ENCODE measurements around the gene PRRT1.

GRCh38 chr6:32116674-32117073, 35.1 kb downstream of the PRRT1 start:
- peak in 2 of 7 experiments; percentile 19 to 21 for TF ChIP-seq CTCF (IDR thresholded peaks at IDR 0.05)
- no peak for TF ChIP-seq POLR2AphosphoS5 (IDR thresholded peaks at IDR 0.05)
- no peak for TF ChIP-seq POLR2A (IDR thresholded peaks at IDR 0.05)
- no peak for TF ChIP-seq EP300 (IDR thresholded peaks at IDR 0.05)

Measured in stomach (tissue), 4 donors.